Islet precursor cell (in vitro differentiated cells): Measurements from ENCODE around the gene PRF1.
"Not testable (repeated sequence)": the region's sequence is repeated elsewhere in the genome, so short reads cannot be mapped to it uniquely, and the experiment has no call there.

Source experiments
- DNase-seq: peaks from one replicate; pipeline ENCODE4 v3.0.0-alpha.2; 2018

Gene PRF1

DNA sequence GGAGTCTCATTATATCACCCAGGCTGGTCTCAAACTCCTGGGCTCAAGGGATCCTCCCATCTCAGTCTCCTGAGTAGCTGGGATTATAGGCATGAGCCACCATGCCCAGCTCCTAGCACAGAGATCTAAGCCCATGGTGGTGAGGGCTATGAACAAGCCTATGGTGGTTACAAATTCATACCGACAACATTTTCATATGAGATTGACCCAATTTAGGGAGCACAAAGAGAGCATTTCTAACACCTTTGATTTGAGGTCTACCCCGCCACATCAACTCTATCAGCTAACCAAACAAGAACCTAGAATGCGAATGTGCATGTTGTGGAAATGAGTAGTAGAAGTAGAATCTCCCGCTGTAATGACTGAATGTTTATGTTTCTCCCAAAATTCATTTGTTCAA, 14.2 kb upstream of the PRF1 start:
- DNase-seq = no peak

- DNase-seq = no peak
These were observed 13.4 kb upstream of the PRF1 start for GRCh38 chr10:70615784-70616522.

GRCh38 chr10:70615211-70615610, 12.7 kb upstream of the PRF1 start:
- no peak for DNase-seq

GRCh38 chr10:70614364-70614763, 11.8 kb upstream of the PRF1 start:
- DNase-seq = not testable (repeated sequence)

DNA sequence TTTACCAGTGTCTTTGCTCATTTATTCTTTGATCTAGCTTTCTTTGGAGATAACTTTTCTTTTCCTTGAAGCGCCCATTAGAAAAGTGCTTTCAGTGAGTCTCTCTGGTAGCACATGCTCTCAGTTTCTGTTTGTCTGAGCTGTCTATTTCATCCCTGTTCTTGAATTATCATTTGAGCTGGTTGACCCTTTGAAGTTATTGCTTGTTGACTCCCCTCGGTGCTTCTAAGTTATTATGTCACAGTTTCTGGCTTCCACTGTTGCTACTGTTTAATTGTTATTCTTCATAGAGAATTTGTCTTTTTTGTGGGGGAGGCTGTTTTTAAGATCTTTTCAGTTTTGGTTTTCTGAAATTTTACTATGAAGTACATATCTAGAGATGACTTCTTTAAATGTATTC, 11.4 kb upstream of the PRF1 start:
- no peak for DNase-seq

DNA sequence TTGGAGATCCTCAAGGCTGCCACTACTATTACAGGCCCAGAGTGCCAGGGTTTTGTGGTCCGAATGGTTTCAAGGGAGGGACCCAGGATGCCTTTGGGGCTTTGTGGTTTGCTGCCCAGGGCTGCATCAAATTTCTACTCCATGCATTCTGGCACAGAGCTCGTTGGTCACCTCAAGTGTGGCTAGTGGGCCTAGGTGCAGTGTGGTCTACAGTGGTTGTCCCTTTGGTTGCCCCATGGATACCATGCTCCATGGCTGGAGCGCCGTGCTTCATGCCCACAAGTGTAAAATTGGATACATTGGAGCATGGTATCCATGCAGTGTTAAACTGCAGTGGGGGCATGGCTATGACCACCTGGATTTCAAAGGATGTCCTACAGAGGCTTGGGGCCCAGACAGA, 5.4 kb upstream of the PRF1 start:
- DNase-seq = no peak

- DNase-seq = no peak
These were observed 2.6 kb upstream of the PRF1 start for GRCh38 chr10:70605161-70605560.

GRCh38 chr10:70604106-70604505, 1.6 kb upstream of the PRF1 start:
- DNase-seq = no peak

GRCh38 chr10:70603449-70603801, 884 bp upstream of the PRF1 start:
- no peak for DNase-seq

DNA sequence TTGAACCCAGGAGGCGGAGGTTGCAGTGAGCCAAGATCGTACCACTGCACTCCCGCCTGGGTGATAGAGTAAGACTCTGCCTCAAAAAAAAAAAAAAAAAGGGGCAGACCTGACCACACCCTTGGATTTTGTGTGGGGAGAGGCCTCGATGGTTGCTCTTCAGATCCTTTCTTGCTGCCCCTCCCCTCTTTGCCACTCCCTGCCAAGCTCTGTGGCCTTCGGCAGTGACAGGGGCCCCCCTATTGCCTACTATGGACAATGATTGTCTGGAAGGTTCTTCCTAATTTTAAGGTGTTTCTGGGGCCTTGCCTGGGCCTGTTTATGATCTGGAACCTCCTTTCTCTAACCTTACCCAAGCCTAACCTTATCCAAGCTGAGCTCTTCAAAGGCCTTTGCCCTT, 795 bp downstream of the PRF1 start:
- DNase-seq = no peak

GRCh38 chr10:70600512-70601395, 1.8 kb downstream of the PRF1 start:
- DNase-seq = no peak

- no peak for DNase-seq
These were observed 2.8 kb downstream of the PRF1 start for GRCh38 chr10:70599791-70600190.

DNA sequence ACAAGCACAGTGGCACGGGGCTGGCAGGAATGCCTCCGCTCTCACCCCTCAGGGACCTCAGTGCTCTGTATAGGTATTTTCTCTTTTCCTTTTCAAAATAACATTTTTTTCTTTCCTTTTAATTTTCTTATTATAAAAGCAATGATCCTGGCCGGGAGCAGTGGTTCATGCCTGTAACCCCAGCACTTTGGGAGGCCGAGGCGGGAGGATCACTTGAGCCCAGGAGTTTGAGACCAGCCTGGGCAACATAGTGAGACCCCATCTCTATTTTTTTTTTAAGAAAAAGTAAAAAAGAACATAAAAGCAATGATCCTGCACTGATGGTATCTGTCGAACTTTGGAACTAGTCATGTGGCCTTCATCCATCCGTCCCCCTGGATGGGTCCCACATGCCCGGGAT, 3.2 kb downstream of the PRF1 start:
- DNase-seq = no peak

DNA sequence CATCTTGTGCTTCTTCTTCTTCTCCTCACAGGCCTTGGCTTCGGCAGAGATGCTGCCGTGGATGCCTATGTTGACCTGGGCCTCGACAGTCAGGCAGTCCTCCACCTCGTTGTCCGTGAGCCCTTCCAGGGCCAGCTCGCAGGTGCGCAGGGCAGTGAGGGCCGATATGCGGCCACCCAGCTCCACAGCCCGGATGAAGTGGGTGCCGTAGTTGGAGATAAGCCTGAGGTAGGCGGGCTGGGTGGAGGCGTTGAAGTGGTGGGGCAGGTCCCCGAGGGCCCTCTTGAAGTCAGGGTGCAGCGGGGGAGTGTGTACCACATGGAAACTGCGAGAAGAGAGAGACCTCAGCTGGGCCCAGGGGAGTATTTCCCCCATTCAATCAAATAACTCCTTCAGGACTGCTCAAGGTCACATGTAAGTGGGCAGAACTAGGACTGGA, 3.7 kb downstream of the PRF1 start:
- DNase-seq = no peak

DNA sequence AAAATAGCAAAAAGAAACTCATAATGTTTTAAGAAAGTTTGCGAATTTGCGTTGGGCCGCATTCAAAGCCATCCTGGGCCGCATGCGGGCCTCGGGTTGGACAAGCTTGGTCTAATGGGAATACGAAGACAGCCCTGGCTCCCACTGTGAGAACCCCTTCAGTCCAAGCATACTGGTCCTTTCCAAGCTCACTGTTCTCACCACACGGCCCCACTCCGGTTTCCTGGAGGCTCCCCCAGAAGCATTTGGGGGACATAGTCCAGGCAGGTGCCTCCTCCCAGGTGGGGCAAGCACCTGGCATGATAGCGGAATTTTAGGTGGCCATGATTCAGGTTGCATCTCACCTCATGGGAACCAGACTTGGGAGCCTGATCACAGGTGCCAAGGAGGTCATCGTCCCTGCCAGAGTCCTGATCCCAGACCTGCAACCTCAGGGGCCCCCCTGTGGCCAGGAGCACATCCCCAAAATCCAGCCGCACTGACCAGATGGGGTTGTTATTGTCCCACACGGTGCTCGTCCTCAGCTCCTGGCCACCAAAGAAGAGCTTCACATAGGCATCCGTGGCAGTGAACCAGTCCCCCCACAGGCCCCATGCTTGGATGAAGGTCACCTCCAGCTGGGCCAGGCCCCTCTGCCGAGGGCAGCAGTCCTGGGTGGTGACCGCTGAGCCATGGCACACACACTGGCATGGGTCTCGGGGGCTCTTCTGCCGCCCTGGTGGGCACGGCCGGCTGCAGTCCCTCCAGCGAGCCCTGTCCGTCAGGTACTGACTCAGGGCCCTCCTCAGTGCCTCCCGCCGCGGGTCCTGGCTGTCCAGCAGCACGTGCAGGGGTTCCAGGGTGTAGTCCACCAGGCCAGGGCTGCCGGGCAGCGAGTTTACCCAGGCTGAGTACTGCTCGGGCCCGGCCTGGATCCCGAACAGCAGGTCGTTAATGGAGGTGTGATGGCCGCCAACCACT, 4.4 kb downstream of the PRF1 start:
- no peak for DNase-seq

DNA sequence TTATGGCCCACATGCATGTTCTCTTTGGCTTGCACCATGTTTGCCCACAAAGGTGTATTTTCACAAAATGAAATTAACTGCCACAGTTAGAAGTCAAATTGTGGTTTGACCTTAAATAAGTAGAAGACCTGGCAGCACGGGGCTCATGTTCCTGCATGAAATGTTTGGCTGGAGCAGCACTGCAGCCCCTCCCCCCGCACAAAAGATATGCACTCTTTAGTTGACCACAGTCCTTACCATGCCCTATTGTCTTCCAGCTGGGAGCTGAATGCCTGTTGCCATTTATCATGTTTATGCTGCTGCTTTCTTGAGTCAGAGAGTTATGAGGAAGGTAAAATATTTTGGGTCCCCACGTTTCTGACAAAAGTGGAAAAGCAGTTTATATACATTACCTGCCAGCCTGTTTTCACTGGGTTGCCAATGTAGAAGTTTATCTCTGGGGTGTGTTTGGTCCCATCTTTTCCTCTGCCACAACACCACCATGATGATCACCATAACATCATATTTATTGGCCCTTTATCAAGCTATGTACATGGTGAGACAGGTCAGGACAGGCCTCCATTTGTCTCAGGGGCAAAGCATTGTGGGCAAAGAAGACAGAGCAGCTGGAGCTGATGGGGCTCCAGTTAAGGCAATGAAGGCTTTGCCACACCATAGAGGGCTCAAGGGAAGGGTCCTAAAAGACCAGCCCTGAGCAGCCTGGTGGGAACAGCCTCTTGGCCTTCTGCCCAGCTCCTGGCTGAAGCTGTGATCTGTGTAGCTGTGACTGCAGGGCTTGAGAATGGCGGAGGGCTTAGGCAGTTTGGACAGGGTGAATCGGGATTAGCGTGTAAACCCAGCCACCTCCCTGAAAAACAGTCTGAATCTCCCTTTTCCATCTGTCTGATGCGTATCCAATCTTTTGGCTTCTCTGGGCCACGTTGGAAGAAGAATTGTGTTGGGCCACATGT, 5.4 kb downstream of the PRF1 start:
- DNase-seq = no peak

DNA sequence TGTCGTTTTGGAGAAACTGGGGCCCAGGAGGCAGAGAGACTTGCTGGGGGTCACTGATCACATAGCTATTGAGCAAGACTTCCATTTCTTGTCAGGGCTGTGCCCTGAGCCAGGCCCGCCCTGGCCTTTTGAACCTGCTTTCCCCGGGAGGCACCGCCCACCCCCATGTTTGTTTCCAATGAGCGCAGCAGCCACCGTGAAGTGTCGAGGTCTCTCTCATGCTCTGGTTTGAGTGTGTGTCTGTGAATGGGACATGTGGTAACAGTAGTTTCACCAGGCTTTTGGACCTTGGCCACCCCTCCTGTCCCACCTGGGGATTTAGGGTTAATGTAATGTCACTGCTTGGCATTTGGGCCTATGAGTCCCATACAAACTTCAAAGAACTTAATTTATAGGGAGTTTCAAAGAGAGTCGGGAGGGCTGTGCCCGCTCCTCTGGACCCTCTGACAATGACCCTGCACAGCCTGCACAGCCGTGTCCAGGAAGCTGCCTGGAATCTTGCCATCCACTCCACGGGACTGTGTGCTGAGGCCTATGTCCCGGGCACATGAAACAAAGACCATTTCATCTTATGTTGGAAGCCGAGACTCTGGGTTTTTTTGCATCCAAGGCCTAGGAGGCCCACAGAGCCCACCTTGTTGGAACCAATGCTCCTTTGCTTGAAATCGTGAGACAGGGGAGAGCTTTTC, 6.3 kb downstream of the PRF1 start:
- DNase-seq = no peak

DNA sequence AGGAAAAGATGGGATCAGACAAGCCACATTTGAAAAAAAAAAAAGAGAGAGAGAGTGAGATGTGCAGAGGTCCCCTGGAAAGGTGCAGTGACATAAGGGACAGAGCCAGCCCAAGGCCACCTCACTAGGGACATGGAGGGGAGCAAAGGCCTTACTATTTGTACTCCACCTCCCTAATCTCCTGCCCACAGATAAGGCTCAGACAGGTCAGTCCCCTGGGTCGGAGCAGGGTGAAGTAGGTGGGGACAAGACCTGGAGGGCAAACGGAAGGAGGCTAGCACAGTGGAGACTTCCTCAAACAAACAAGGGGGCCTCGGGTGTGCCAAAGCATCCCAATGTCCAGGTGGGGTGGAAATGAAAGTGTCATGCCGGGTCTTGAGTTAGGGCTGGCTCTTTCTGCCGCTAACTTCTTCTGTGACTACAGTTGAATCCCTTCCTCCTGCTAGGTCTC, 7.0 kb downstream of the PRF1 start:
- peak; percentile 41 for DNase-seq

DNA sequence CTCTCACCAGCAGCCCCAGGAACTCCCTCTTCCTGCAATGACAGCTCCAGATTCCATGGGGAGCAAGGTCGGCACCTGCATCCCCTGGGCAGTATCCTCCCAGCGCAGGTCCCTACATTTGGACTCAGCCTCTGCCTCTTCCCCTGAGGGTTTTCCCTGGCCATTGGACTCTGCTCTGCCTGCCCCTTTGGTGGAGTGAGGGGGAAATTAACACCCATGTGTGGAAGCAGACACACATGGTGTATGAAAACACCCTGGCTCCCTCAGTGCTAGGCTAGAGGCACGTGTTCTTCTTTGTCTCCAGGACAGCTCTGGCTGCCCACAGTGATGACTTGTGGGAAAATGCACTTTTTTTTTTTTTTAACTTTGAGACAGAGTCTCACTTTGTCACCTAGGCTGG, 8.4 kb downstream of the PRF1 start:
- no peak for DNase-seq

- DNase-seq = no peak
These were observed 9.0 kb downstream of the PRF1 start for GRCh38 chr10:70593513-70593890.
